Subcutaneous adipose tissue (tissue), 4 donors: ENCODE data around the gene RCBTB1. TPM values are rescaled to one million over a fixed set of nuclear protein-coding genes. Genes with fewer than 3 reads are reported as not detected.

Experiments used
- CTCF ChIP-seq: fragments of 450-650 bp; IDR thresholded peaks from one replicate; pipeline ENCODE4 v1.5.1; 2016; ENCODE audit warnings: low read depth, mild to moderate bottlenecking, control low read depth, antibody characterized with exemption, moderate library complexity
- total RNA-seq, 4 donors: library from RNA; depleted of rRNA; stranded (reverse); fragments of >200 nt; gene quantifications; one replicate each; pipeline ENCODE4 v1.1.0, GENCODE V29; 2016

RCBTB1 gene
- total RNA-seq, 4 donors from 2014 or later = 13.4 to 14.1 (median 13.9) TPM

GRCh38 chr13:49536144-49536873 lies 49.0 kb downstream of the RCBTB1 start:
- no peak for TF ChIP-seq CTCF

DNA sequence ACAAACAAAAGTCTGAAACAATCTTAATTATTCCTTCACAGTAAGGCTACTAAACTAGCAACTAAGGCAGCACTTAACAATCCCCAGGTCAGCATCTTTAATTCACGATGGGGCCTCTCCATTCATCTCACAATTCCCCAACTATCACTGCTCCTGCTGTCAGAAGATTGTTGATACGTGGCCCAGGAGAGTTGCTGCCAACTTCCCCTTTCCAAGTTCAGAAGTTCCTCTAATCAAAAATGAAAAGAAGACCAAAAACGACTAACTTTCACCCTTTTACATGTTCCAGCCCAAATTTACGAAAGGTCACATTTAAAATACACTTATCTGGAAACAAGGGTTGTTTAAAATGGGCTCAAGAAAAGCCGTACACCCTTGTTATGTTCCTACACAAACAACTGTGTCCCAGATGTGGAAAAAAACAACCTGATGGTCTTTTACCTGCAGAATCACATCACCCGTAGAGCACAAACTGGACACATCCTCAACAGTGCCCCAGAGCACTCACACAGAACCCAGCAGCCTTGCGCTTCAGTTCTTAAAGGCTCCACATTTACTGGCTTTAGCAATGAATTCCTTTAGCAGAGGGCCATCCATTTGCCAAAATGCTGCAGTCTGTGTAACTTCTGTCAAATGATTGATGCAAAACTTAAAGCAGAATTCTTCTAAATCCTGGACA lies 51.6 kb downstream of the RCBTB1 start:
- TF ChIP-seq CTCF = no peak

- TF ChIP-seq CTCF = no peak
Measured at GRCh38 chr13:49533011-49533410, 52.3 kb downstream of the RCBTB1 start.

DNA sequence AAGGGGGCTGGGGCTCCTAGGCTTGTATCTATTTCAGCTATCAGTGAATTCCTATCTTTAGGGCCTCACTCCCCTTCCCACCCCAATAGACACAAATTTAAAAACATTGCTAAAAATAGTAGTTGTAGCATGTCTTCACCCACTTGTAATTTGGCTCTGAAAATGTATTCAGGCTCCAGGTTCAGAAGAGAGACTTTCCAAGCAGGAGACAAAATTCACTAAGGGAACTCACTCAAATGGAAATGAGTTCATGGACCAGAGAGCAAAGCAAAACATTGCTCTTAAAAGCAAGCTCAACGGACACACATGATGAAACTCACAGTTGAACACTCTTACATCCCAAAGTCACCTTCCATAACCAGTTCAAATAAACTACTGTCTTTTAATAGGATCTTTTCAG lies 52.8 kb downstream of the RCBTB1 start:
- TF ChIP-seq CTCF = no peak

- TF ChIP-seq CTCF = no peak
Measured at GRCh38 chr13:49530457-49530856, 54.9 kb downstream of the RCBTB1 start.

DNA sequence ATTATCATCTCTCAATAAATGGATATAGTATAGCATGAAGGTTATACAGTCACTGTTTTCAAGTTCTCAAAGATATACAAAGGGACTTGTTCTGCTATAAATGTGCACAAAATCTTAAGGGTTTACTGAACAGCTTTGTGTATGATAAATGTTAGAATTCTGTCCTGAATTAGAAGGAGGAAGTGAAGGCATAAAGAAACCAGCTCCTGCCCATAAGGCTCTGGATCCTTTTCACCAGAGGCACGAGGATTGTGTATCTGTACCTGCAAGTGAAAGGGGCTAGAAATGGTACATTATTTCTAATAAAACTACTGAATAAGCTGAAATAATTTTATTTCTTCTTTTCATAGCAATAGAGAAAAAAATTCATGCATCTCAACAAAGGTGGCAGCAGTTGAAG lies 57.2 kb downstream of the RCBTB1 start:
- no peak for TF ChIP-seq CTCF

GRCh38 chr13:49527123-49527522 lies 58.2 kb downstream of the RCBTB1 start:
- no peak for TF ChIP-seq CTCF
